ENCODE measurements around the gene SHISA6.

The SHISA6 gene

GRCh38 chr17:11446316-11446715 lies 205.3 kb downstream of the SHISA6 start:
- TF ChIP-seq MAX (IDR thresholded peaks at IDR 0.05) = no peak
- no peak for TF ChIP-seq USF1 (IDR thresholded peaks at IDR 0.05)
- TF ChIP-seq TCF12 (IDR thresholded peaks at IDR 0.05; ENCODE audit: low read depth) = no peak

GRCh38 chr17:11454096-11454495 lies 213.1 kb downstream of the SHISA6 start:
- TF ChIP-seq TAF1 (IDR thresholded peaks at IDR 0.05; ENCODE audit: low read depth) = no peak

- TF ChIP-seq RAD21 (IDR thresholded peaks at IDR 0.05; ENCODE audit: low read depth) (no peak), TCF12 (IDR thresholded peaks at IDR 0.05; ENCODE audit: low read depth) (no peak), EGR1 (IDR thresholded peaks at IDR 0.05) (no peak), REST (IDR thresholded peaks at IDR 0.05; ENCODE audit: low read depth) (no peak), TEAD4 (IDR thresholded peaks at IDR 0.05) (no peak), CREB1 (IDR thresholded peaks at IDR 0.05; ENCODE audit: low read depth) (no peak), ZBTB7A (IDR thresholded peaks at IDR 0.05; ENCODE audit: low read depth) (no peak), EP300 (IDR thresholded peaks at IDR 0.05; ENCODE audit: borderline replicate concordance) (no peak), TAF1 (IDR thresholded peaks at IDR 0.05; ENCODE audit: low read depth) (no peak), CEBPB (IDR thresholded peaks at IDR 0.05) (no peak), YY1 (IDR thresholded peaks at IDR 0.05; ENCODE audit: low read depth) (no peak), NFIC (IDR thresholded peaks at IDR 0.05) (no peak), FOXM1 (IDR thresholded peaks at IDR 0.05; ENCODE audit: borderline replicate concordance, low read depth) (no peak), MAX (IDR thresholded peaks at IDR 0.05) (no peak), USF1 (IDR thresholded peaks at IDR 0.05) (no peak)
These were observed 217.3 kb downstream of the SHISA6 start for GRCh38 chr17:11458279-11458678.

GRCh38 chr17:11459861-11460331 lies 218.9 kb downstream of the SHISA6 start:
- TF ChIP-seq TAF1 (IDR thresholded peaks at IDR 0.05; ENCODE audit: low read depth) (no peak), RAD21 (IDR thresholded peaks at IDR 0.05; ENCODE audit: low read depth) (no peak), CEBPB (IDR thresholded peaks at IDR 0.05) (no peak), USF1 (IDR thresholded peaks at IDR 0.05) (no peak)

- TF ChIP-seq MAX (IDR thresholded peaks at IDR 0.05) = no peak
- TF ChIP-seq EP300 (IDR thresholded peaks at IDR 0.05; ENCODE audit: borderline replicate concordance) = no peak
These were observed 221.1 kb downstream of the SHISA6 start for GRCh38 chr17:11461993-11462548.

GRCh38 chr17:11467639-11468038 lies 226.6 kb downstream of the SHISA6 start:
- TF ChIP-seq ZBTB7A (IDR thresholded peaks at IDR 0.05; ENCODE audit: low read depth) (no peak), FOXM1 (IDR thresholded peaks at IDR 0.05; ENCODE audit: borderline replicate concordance, low read depth) (no peak), TAF1 (IDR thresholded peaks at IDR 0.05; ENCODE audit: low read depth) (no peak), EP300 (IDR thresholded peaks at IDR 0.05; ENCODE audit: borderline replicate concordance) (no peak), RAD21 (IDR thresholded peaks at IDR 0.05; ENCODE audit: low read depth) (no peak), USF1 (IDR thresholded peaks at IDR 0.05) (no peak), CEBPB (IDR thresholded peaks at IDR 0.05) (no peak), CREB1 (IDR thresholded peaks at IDR 0.05; ENCODE audit: low read depth) (no peak), NFIC (IDR thresholded peaks at IDR 0.05) (no peak), TCF12 (IDR thresholded peaks at IDR 0.05; ENCODE audit: low read depth) (no peak), YY1 (IDR thresholded peaks at IDR 0.05; ENCODE audit: low read depth) (no peak)

- no peak for TF ChIP-seq USF1 (IDR thresholded peaks at IDR 0.05)
- no peak for TF ChIP-seq EGR1 (IDR thresholded peaks at IDR 0.05)
- TF ChIP-seq YY1 (IDR thresholded peaks at IDR 0.05; ENCODE audit: low read depth) = no peak
- TF ChIP-seq REST (IDR thresholded peaks at IDR 0.05; ENCODE audit: low read depth) = no peak
- no peak for TF ChIP-seq RAD21 (IDR thresholded peaks at IDR 0.05; ENCODE audit: low read depth)
- no peak for TF ChIP-seq ZBTB7A (IDR thresholded peaks at IDR 0.05; ENCODE audit: low read depth)
- TF ChIP-seq CEBPB (IDR thresholded peaks at IDR 0.05) = no peak
- TF ChIP-seq NFIC (IDR thresholded peaks at IDR 0.05) = no peak
- TF ChIP-seq CREB1 (IDR thresholded peaks at IDR 0.05; ENCODE audit: low read depth) = no peak
These were observed 244.5 kb downstream of the SHISA6 start for GRCh38 chr17:11485336-11486100.

All from Ishikawa (cell line).